ENCODE measurements around the gene LAIR1.

The LAIR1 gene

GRCh38 chr19:54317108-54317964, 47.4 kb downstream of the LAIR1 start:
- no peak for DNase-seq (ENCODE audit: low spot score)

- peak; percentile 75 for DNase-seq (ENCODE audit: low spot score)
These were observed 48.0 kb downstream of the LAIR1 start for GRCh38 chr19:54316746-54317107.

DNA sequence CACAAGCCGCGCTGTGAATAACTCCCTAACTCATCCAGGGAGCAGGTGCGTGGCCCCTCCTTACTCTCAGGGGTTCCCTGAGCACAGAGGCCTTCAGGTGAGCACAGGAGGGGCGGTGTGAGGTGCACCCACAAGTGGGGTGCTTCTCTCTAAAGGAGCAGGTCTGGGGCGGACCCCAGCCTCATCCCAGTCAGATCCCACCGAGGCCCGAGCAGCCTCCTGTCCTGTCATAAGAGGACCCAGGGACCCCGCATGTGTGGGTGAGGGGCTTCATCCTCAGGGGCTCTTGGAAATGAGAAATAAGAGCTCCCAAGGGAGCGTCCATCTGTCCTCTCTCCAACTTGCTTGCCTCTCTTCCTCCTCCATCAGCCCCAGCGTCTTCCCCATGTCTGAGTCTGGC, 48.8 kb downstream of the LAIR1 start:
- DNase-seq (ENCODE audit: low spot score): no peak

- DNase-seq (ENCODE audit: low spot score): no peak
These were observed 52.0 kb downstream of the LAIR1 start, which contains the start of gene LILRA5 for GRCh38 chr19:54312436-54313377. Gene LILRA5, minus strand, starts transcription at chr19:54313166. Its CDS starts 147 bp downstream, at chr19:54313019.

- no peak for DNase-seq (ENCODE audit: low spot score)
These were observed 52.7 kb downstream of the LAIR1 start for GRCh38 chr19:54312011-54312410.

- DNase-seq (ENCODE audit: low spot score): no peak
These were observed 53.2 kb downstream of the LAIR1 start for GRCh38 chr19:54311486-54311885.

- no peak for DNase-seq (ENCODE audit: low spot score)
These were observed 54.2 kb downstream of the LAIR1 start for GRCh38 chr19:54310543-54310942.

- no peak for DNase-seq (ENCODE audit: low spot score)
These were observed 54.9 kb downstream of the LAIR1 start for GRCh38 chr19:54309811-54310210.

GRCh38 chr19:54307389-54308020, 57.2 kb downstream of the LAIR1 start:
- DNase-seq (ENCODE audit: low spot score): no peak

GRCh38 chr19:54305141-54305540, 59.6 kb downstream of the LAIR1 start:
- no peak for DNase-seq (ENCODE audit: low spot score)

DNA sequence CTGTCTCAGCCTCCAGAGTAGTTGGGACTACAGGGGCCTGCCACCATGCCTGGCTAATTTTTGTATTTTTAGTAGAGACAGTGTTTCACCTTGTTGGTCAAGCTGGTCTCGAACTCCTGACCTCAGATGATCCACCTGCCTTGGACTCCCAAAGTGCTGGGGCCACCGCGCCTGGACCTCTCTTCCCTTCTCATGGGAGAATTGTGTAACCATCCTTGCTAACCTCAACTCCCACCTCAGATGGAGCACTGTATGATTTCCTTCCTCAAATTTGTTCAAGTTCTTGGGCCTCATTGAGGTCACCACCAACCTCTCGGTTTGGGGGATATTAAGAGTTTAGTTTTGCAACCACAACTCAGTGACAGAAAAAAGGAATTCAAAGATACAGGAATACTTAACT, 62.5 kb downstream of the LAIR1 start:
- no peak for DNase-seq (ENCODE audit: low spot score)
